ENCODE data around the gene SHC1.

The SHC1 gene

GRCh38 chr1:154934358-154934948 lies 36.1 kb downstream of the SHC1 start:
- no peak for DNase-seq

- DNase-seq, result no peak
Observed at GRCh38 chr1:154931940-154932487, 38.5 kb downstream of the SHC1 start.

GRCh38 chr1:154926201-154926600 lies 44.3 kb downstream of the SHC1 start:
- DNase-seq, result no peak

- DNase-seq, result no peak
Observed at GRCh38 chr1:154925335-154926170, 45.0 kb downstream of the SHC1 start.

GRCh38 chr1:154923695-154924094 lies 46.9 kb downstream of the SHC1 start:
- no peak for DNase-seq

- peak; percentile 73 for DNase-seq
Observed at GRCh38 chr1:154913273-154913672, 57.3 kb downstream of the SHC1 start.

- no peak for DNase-seq
Observed at GRCh38 chr1:154912755-154913154, 57.8 kb downstream of the SHC1 start.
